Stimulated activated CD8-positive, alpha-beta memory T cell treated with anti-CD3 and anti-CD28 coated beads, Interleukin-12 subunit alpha, Interleukin-12 subunit beta, amount 100 ng/mL, for 24 hours (primary cell): ENCODE measurements around the gene ACSBG1.

Source experiments
- DNase-seq: peaks from one replicate; pipeline ENCODE4 v3.0.0-alpha.2; 2020; ENCODE audit errors: extremely low read depth

Gene ACSBG1

DNA sequence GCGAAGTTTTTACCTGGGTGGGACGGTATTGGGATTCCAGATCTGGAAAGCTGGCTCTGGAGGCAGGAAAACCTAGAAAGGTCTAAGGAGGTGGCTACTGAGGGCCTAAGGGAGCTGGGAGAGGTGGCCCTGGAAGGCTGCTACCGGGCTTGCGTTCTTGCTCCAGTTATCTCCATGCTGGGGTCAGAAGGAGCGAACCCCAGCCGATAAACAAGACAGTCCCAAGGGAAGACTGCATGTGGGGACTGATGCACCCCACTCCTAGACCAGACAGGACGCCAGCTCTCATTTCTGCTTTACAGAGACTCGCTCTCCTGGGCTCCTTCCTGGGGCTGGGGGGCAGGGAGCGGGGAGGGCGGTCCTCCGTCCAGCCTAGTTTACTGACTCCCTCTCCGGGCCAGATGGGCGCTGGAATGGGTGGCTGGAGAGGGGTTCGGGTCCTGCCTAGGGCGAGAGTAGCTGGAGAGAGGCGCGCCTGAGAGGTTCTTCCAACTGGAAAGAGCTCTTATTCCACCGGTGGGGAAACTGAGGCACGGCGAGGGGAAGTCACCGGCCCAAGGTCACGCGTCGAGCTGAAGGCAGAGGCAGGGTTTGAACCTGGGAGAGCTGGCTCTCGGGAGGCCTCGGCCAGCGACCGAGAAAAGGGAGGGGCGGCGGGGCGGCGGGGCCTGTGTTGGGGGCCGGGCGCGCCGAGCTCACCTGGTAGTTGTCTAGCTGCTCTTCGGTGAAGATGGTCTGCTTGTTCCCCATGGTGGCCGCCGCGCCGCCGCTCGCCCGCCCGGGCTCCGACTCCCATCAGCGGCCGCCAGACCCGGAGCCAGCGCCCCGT lies 103.7 kb downstream of the ACSBG1 start:
- DNase-seq = no peak

DNA sequence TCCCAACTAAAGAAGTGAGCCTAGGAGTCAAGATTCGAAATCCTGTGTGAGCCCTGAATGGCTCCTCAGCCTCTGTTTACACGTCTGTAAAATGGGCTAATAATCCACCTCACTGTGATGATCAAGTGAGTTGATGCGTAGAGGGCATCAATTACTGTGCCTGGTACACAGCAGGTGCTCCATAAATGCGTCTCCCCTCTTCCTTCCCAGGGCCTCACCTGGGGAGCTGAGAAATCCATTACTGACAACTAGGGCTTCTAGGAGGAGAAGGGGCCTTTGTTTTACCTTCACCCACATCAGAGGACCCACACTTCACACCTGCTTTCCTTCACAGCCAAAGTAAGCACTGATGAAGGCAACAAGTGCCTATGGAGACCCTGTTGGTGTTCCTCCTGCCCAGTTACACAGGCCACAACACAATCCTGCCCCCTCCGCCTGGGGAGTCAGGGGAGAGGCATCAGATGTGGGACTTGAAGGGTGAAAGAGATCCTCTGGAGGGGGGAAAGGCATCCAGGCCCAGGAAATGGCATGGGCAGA lies 104.5 kb downstream of the ACSBG1 start:
- no peak for DNase-seq

DNA sequence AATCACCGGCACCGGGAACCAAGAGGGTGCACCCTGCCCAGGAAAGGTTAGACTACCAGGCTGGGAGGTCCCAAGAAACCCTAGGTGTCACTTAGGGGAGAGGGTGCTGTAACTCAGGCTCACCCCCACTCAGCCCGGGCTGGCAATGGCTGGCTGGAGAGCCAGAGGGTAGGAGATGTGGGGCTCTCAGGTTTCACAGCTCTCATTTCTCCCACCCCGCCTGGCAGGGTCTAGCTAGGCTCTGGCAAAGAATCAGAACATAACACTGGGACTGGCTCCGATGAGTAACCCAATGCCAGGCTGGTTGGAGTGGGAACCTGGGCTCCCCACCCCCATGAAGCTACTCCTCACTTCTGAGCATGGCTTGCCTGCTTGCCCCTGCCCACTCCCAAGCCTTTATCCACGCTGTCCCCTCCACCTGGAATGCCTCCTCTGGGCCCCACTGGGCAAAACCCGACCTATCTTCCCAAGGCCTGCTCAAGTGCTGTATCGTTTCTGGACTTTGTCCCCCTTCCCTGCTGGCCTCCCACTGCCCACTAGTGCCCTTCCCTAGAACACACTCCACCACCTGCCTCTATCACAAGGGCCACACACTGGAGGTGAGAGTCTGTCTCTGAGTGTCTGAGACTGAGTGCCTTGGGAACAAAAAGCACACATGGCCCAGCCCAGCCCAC lies 105.2 kb downstream of the ACSBG1 start:
- no peak for DNase-seq

DNA sequence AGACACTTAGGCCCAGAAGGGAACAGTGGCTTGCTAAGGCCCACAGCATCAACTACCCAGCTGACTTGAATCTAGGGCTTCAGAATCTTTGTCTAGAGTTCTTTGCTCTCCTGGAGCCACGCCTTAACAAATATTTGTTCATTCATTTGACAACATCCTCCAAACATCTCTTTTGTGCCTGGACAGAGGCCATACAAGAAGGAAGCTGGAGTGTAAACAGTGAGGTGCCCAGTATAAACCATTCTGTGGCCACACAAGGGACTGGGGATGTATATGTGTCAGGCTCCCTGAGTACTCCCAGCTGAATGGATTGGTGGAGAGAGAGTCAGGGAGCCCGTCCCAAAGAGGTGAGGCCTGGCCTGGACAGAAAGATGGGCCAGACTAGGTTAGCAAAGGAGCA lies 106.5 kb downstream of the ACSBG1 start:
- no peak for DNase-seq

DNA sequence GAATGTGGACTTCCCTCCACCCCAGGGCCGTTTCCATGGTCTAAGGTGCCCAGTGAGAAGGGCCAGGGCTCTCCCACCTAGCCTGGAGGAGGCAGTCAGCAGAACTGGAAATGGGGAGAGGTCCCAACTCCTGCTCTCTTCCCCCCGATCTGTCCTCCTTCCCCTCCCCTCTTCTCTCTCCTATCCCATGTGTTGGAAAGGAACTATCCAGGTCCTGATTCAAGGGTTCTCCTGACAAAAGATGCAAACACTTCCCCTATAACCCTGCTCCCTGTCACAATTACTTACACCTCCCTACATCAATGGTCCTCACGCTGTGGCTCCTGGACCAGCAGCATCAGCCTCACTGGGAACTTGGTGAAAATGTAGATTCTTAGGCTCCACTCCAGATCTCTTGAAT lies 109.1 kb downstream of the ACSBG1 start:
- no peak for DNase-seq

GRCh38 chr15:78120523-78120922 lies 113.8 kb downstream of the ACSBG1 start:
- DNase-seq = no peak
